SK-N-SH (cell line): ENCODE data around the gene NTRK3. TPM values are rescaled to one million over a fixed set of nuclear protein-coding genes. Genes with fewer than 3 reads are reported as not detected.

Experiments used
- CTCF ChIA-PET: fragments of 300-600, 350-600 bp; formaldehyde crosslinking; extraction: SDS; loops from one replicate; lab custom pipeline; 2021; lab: Yijun Ruan, JAX
- POLR2A ChIA-PET: fragments of 350-600 bp; sonication (Branson Sonifier 250); formaldehyde crosslinking; extraction: SDS; loops from one replicate; lab custom pipeline; 2020; ENCODE audit warnings: antibody characterized with exemption, inconsistent platforms; lab: Yijun Ruan, JAX
- DNase-seq: peaks from one replicate; pipeline ENCODE4 v3.0.0; 2012
- H2AFZ ChIP-seq: fragments of 200-600 bp; sonication (generic); 2 replicates; pipeline ENCODE4 v1.8.1; 2016; ENCODE audit warnings: antibody characterized with exemption, mild to moderate bottlenecking, low read depth
- H3F3A ChIP-seq: fragments of 200-600 bp; sonication (generic); replicated peaks from 2 replicates; pipeline ENCODE3; 2016; ENCODE audit warnings: antibody characterized with exemption, mild to moderate bottlenecking; ENCODE audit not compliant: insufficient read depth
- H3K27ac ChIP-seq, 2 experiments: fragments of 200-500 bp in 1 of 2; fragments of 200-600 bp in 1 of 2; sonication (Bioruptor generic) in 1 of 2; sonication (generic), shearing (Covaris generic) in 1 of 2; 2 replicates each; pipeline versions ENCODE4 v1.5.1 to v1.6.1; 2014 to 2016; ENCODE audit warnings: low read depth in 2 of 2, inconsistent platforms in 1 of 2, low read length in 1 of 2, mild to moderate bottlenecking in 1 of 2, mixed read lengths in 1 of 2
- H3K27me3 ChIP-seq: fragments of 200-600 bp; sonication (generic), shearing (Covaris generic); 2 replicates; pipeline ENCODE4 v1.6.1; 2016; ENCODE audit warnings: mixed run types; ENCODE audit not compliant: insufficient read depth
- H3K36me3 ChIP-seq, 2 experiments: fragments of 200-500 bp in 1 of 2; fragments of 200-600 bp in 1 of 2; sonication (Bioruptor generic) in 1 of 2; sonication (generic) in 1 of 2; replicated peaks in 1 of 2; 2 replicates each; pipeline versions ENCODE3 to v1.5.1; 2014 to 2016; ENCODE audit warnings: low read length in 1 of 2, mild to moderate bottlenecking in 1 of 2; ENCODE audit not compliant: insufficient read depth in 2 of 2, control insufficient read depth in 1 of 2
- H3K4me1 ChIP-seq, 2 experiments: fragments of 200-500 bp in 1 of 2; fragments of 200-600 bp in 1 of 2; sonication (Bioruptor generic) in 1 of 2; sonication (generic), shearing (Covaris generic) in 1 of 2; 2 replicates each; pipeline versions ENCODE4 v1.5.1 to v1.6.1; 2014 to 2016; ENCODE audit warnings: low read depth in 1 of 2, low read length in 1 of 2, mixed run types in 1 of 2; ENCODE audit not compliant: insufficient read depth in 2 of 2, control insufficient read depth in 1 of 2
- H3K4me2 ChIP-seq: fragments of 200-600 bp; sonication (generic), shearing (Covaris generic); 2 replicates; pipeline ENCODE4 v1.6.1; 2017; ENCODE audit warnings: mixed run types
- H3K4me3 ChIP-seq, 2 experiments: fragments of 200-500 bp in 1 of 2; fragments of 200-600 bp in 1 of 2; sonication (Bioruptor generic) in 1 of 2; sonication (generic), shearing (Covaris generic) in 1 of 2; 2 replicates each; pipeline versions ENCODE4 v1.5.1 to v1.8.1; 2014 to 2016; ENCODE audit warnings: low read depth in 2 of 2, inconsistent platforms in 1 of 2, low read length in 1 of 2, mild to moderate bottlenecking in 1 of 2, mixed read lengths in 1 of 2, moderate library complexity in 1 of 2
- H3K79me2 ChIP-seq: fragments of 200-600 bp; sonication (generic); 2 replicates; pipeline ENCODE4 v1.8.1; 2017; ENCODE audit warnings: mild to moderate bottlenecking; ENCODE audit not compliant: insufficient read depth
- H3K9ac ChIP-seq: fragments of 200-600 bp; sonication (generic); 2 replicates; pipeline ENCODE4 v1.6.1; 2017; ENCODE audit warnings: mixed run types
- H3K9me2 ChIP-seq: fragments of 200-600 bp; sonication (generic); 2 replicates; pipeline ENCODE4 v1.6.1; 2017; ENCODE audit warnings: mixed run types
- H3K9me3 ChIP-seq: fragments of 200-600 bp; sonication (generic); 2 replicates; pipeline ENCODE4 v1.6.1; 2017; ENCODE audit warnings: mixed run types, mild to moderate bottlenecking, moderate library complexity
- H4K20me1 ChIP-seq: fragments of 200-600 bp; sonication (generic); 2 replicates; pipeline ENCODE4 v1.6.1; 2017; ENCODE audit warnings: mild to moderate bottlenecking, mixed run types; ENCODE audit not compliant: insufficient read depth
- CTCF ChIP-seq: fragments of 200-600 bp; sonication (generic); IDR thresholded peaks from 2 replicates; pipeline ENCODE4 v1.6.1; 2017; ENCODE audit warnings: antibody characterized with exemption, mild to moderate bottlenecking, moderate library complexity
- EZH2phosphoT487 ChIP-seq: fragments of 200-600 bp; sonication (generic); IDR thresholded peaks from 2 replicates; pipeline ENCODE4 v1.6.1; 2017; ENCODE audit warnings: low read depth, mixed run types, mild to moderate bottlenecking, antibody characterized with exemption, moderate library complexity, borderline replicate concordance
- FOSL2 ChIP-seq: IDR thresholded peaks from 2 replicates; pipeline ENCODE4 v1.4.0; 2012; ENCODE audit warnings: low read depth, mild to moderate bottlenecking, moderate library complexity, borderline replicate concordance
- GATA2 ChIP-seq: sonication (generic); formaldehyde crosslinking; IDR thresholded peaks from 2 replicates; pipeline ENCODE4 v1.5.0; 2020; ENCODE audit warnings: mild to moderate bottlenecking, missing genetic modification reagents
- IRF3 ChIP-seq: fragments of 150-350 bp; IDR thresholded peaks from 2 replicates; pipeline ENCODE4 v1.6.1; 2016; ENCODE audit warnings: mild to moderate bottlenecking, low read depth, low read length
- JUND ChIP-seq: IDR thresholded peaks from 2 replicates; pipeline ENCODE4 v1.4.0; 2012
- MAX ChIP-seq: IDR thresholded peaks from 2 replicates; pipeline ENCODE4 v1.4.0; 2012; ENCODE audit warnings: low read depth
- MXI1 ChIP-seq: IDR thresholded peaks from 2 replicates; pipeline ENCODE4 v1.6.1; 2012; ENCODE audit warnings: mild to moderate bottlenecking, low read depth, low read length, improper control_type of control experiment
- RAD21 ChIP-seq: IDR thresholded peaks from 2 replicates; pipeline ENCODE4 v1.6.1; 2012; ENCODE audit warnings: mild to moderate bottlenecking, low read length
- RCOR1 ChIP-seq: fragments of 150-350 bp; IDR thresholded peaks from 2 replicates; pipeline ENCODE4 v1.6.1; 2017; ENCODE audit warnings: antibody characterized with exemption, low read length
- SIN3A ChIP-seq: IDR thresholded peaks from 2 replicates; pipeline ENCODE4 v1.6.1; 2012; ENCODE audit warnings: low read depth, mild to moderate bottlenecking, low read length, moderate library complexity, borderline replicate concordance
- SMC3 ChIP-seq: IDR thresholded peaks from 2 replicates; pipeline ENCODE4 v1.6.1; 2012; ENCODE audit warnings: low read depth, low read length, improper control_type of control experiment
- USF1 ChIP-seq: IDR thresholded peaks from 2 replicates; pipeline ENCODE4 v1.4.0; 2012; ENCODE audit warnings: low read depth, borderline replicate concordance
- YY1 ChIP-seq: IDR thresholded peaks from 2 replicates; pipeline ENCODE4 v1.4.0; 2012; ENCODE audit warnings: low read depth, mild to moderate bottlenecking
- ZBTB33 ChIP-seq: IDR thresholded peaks from 2 replicates; pipeline ENCODE4 v1.4.0; 2012; ENCODE audit warnings: low read depth, borderline replicate concordance
- WGBS: methylation state at CpG from one replicate; pipeline ENCODE4 v1.1.6; 2017; ENCODE audit warnings: low lambda C conversion rate; 5-methylcytosine and 5-hydroxymethylcytosine counted together
- polyA plus RNA-seq, 3 experiments: library from polyadenylated mRNA; depleted of rRNA; stranded (reverse); fragments of >200 nt; gene quantifications; 2 replicates each; pipeline ENCODE4 v1.2.3, GENCODE V29; 2012

NTRK3 gene
- polyA plus RNA-seq, 1 of the 3 experiments (the other 2 are of a cell fraction) = 2.6 TPM

- H3K36me3 ChIP-seq = no peaks in the 10 kb centered on the region
- POLR2A ChIA-PET = no interaction called here
Observed at GRCh38 chr15:88247914-88248313, 8.6 kb downstream of the NTRK3 start.

GRCh38 chr15:88246666-88247446 lies 9.7 kb downstream of the NTRK3 start:
- peak; percentile 28; the same call in 1 of the 2 replicates for TF ChIP-seq YY1
- peak; percentile 93 for TF ChIP-seq CTCF
- TF ChIP-seq JUND = no peak
- no peak for TF ChIP-seq USF1
- TF ChIP-seq GATA2 (CRISPR knock-in tag) = 0 out of 2 replicates have a peak, but pooled peaks have one; percentile 14
- TF ChIP-seq IRF3 = no peak
- no peak for TF ChIP-seq EZH2phosphoT487
- TF ChIP-seq MXI1 = peak; percentile 33; the same call in 1 of the 2 replicates
- peak; percentile 87 for TF ChIP-seq RAD21
- no peak for TF ChIP-seq SIN3A
- peak; percentile 94 for TF ChIP-seq SMC3
- TF ChIP-seq FOSL2 = no peak
- no peak for TF ChIP-seq RCOR1
- TF ChIP-seq ZBTB33 = no peak
- peak; percentile 43; the same call in 1 of the 2 replicates for TF ChIP-seq MAX
- peaks cover 0 to 8% of the 10 kb centered on the region in 2 experiments; a peak in 1 of 4 replicates for H3K4me1 ChIP-seq
- H2AFZ ChIP-seq = peak overlapping the region; percentile 83
- H3K4me2 ChIP-seq = peak overlapping the region; percentile 65
- 29% methylated on average over 15 of the region's 27 CpGs for WGBS
- H3K27me3 ChIP-seq = no peaks in the 10 kb centered on the region
- H3K9me3 ChIP-seq = no peaks in the 10 kb centered on the region
- no peak overlapping the region for H3K27ac ChIP-seq
- H3K4me3 ChIP-seq = peak overlapping the region in 1 of 2 experiments; percentile 61; a peak in 2 of 4 replicates
- no peaks in the 10 kb centered on the region for H3K36me3 ChIP-seq
- no peaks in the 10 kb centered on the region for H3K9me2 ChIP-seq
- no peak overlapping the region for H3K9ac ChIP-seq
- peak; percentile 89 for DNase-seq
- H3K79me2 ChIP-seq = no peaks in the 10 kb centered on the region
- POLR2A ChIA-PET = no interaction called here
- no peaks in the 10 kb centered on the region for H4K20me1 ChIP-seq
- no peaks in the 10 kb centered on the region for H3F3A ChIP-seq
- CTCF ChIA-PET = interaction anchor here (0.6 to 16.7 kb wide), 50 partner anchors 8 to 1980 kb away, joined by 3 to 195 read pairs (median 4); no protein-coding TSS in a partner anchor

More at GRCh38 chr15:88247914-88248313, 8.6 kb downstream of the NTRK3 start:
- Histone ChIP-seq H3K9ac (no peak overlapping the region), H3K4me1 (peaks cover 0 to 8% of the 10 kb centered on the region in 2 experiments; a peak in 1 of 4 replicates), H3K79me2 (no peaks in the 10 kb centered on the region), H4K20me1 (no peaks in the 10 kb centered on the region), H3K27ac (no peak overlapping the region), H3K9me2 (no peaks in the 10 kb centered on the region), H3K9me3 (no peaks in the 10 kb centered on the region), H2AFZ (no peak overlapping the region), H3F3A (no peaks in the 10 kb centered on the region), H3K27me3 (no peaks in the 10 kb centered on the region), H3K4me2 (no peak overlapping the region), H3K4me3 (no peak overlapping the region)
- TF ChIP-seq SIN3A (no peak), MXI1 (no peak)
- WGBS = 70% methylated on average over 2 of the region's 4 CpGs
- CTCF ChIA-PET = interaction anchor here (1.0 to 16.7 kb wide), 13 partner anchors 13 to 1333 kb away, joined by 3 to 195 read pairs (median 5); no protein-coding TSS in a partner anchor
- no peak for DNase-seq
